ENCODE data around the gene SCARB1. TPM values are rescaled to one million over a fixed set of nuclear protein-coding genes. Genes with fewer than 3 reads are reported as not detected.

SCARB1 gene
- total and polyA plus RNA-seq, 2 experiments from 2014 or later, result 50.4 to 90.0 TPM

- Histone ChIP-seq H3K27ac (no peak overlapping the region), H3K4me2 (no peak overlapping the region)
These were observed 103.7 kb downstream of the SCARB1 start for GRCh38 chr12:124759841-124760503.

DNA sequence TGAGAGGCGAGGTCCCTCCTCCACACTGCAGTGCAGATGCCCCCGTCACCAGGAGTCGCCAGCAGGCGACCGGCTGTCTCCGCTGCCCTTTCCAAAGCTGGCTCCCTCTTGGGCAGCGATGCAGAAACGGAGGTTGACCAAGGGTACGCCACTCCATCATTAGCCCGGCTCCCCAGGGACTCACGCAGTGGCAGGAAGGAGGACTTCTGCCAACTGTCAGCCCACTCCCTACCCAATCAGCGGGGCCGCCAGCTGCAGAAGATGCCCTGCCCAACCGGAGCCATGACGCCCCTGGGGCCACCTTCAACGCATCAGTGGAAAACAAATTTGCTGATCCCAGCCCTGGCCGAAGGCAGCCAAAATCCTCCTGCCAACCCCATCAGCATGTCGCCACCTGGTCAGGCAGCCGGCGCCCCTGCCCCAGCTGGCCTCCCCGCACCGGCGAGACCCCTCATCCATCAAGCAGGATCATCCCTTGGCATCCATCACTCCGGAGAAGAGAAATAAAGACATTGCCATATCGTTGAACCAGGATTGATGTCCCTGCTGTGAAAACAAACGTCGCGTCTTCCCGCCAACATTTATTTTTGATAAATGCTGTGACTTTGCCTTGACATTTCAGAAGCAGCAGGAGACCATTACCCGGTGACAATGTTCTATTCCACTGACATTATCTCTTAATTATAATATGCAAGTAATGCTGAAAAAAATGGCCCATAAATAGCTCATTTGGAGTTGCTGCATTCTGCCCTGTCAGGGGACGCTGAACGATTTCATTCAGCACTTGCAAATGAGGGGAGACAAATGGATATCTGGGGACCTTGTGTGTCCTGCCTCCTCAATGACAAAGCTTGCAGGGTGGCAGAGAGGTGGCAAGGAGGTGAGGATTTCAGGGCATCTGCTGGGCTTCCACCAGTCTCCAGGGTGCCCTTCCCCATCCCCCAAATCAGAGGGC lies 105.1 kb downstream of the SCARB1 start:
- H4K20me1 ChIP-seq (ENCODE audit: insufficient read depth, poor library complexity, severe bottlenecking), result no peaks in the 10 kb centered on the region
- no peaks in the 10 kb centered on the region for H3K36me3 ChIP-seq (replicated peaks; ENCODE audit: insufficient read depth, low read depth)
- H3K4me3 ChIP-seq, result no peak overlapping the region
- no peak overlapping the region for H3K4me2 ChIP-seq
- H3K27ac ChIP-seq, result no peak overlapping the region
- no peaks in the 10 kb centered on the region for H3K27me3 ChIP-seq
- no peaks in the 10 kb centered on the region for H3K79me2 ChIP-seq
- WGBS (ENCODE audit: low lambda C conversion rate, missing lambda C conversion rate), result 81% methylated on average over 32 of the region's 32 CpGs
- H3K9me3 ChIP-seq (ENCODE audit: low read depth), result no peaks in the 10 kb centered on the region
- TF ChIP-seq, protein P1, sequence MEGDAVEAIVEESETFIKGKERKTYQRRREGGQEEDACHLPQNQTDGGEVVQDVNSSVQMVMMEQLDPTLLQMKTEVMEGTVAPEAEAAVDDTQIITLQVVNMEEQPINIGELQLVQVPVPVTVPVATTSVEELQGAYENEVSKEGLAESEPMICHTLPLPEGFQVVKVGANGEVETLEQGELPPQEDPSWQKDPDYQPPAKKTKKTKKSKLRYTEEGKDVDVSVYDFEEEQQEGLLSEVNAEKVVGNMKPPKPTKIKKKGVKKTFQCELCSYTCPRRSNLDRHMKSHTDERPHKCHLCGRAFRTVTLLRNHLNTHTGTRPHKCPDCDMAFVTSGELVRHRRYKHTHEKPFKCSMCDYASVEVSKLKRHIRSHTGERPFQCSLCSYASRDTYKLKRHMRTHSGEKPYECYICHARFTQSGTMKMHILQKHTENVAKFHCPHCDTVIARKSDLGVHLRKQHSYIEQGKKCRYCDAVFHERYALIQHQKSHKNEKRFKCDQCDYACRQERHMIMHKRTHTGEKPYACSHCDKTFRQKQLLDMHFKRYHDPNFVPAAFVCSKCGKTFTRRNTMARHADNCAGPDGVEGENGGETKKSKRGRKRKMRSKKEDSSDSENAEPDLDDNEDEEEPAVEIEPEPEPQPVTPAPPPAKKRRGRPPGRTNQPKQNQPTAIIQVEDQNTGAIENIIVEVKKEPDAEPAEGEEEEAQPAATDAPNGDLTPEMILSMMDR (IDR thresholded peaks at IDR 0.05; ENCODE audit: poor library complexity), result no peak
- TF ChIP-seq EZH2 (IDR thresholded peaks at IDR 0.05; ENCODE audit: borderline replicate concordance), result no peak
- TF ChIP-seq EZH2phosphoT487 (IDR thresholded peaks at IDR 0.05; ENCODE audit: low read depth, severe bottlenecking, unreplicated experiment), result no peak
- no peak for DNase-seq (ENCODE audit: low spot score)
- H3K4me1 ChIP-seq (ENCODE audit: insufficient read depth), result peaks cover 14% of the 10 kb centered on the region
- H2AFZ ChIP-seq, result no peak overlapping the region
- no peaks in the 10 kb centered on the region for H3K9me2 ChIP-seq (replicated peaks; ENCODE audit: insufficient read depth)

More at GRCh38 chr12:124759841-124760503, 103.7 kb downstream of the SCARB1 start:
- peaks cover 10% of the 10 kb centered on the region for H3K4me1 ChIP-seq (ENCODE audit: insufficient read depth)
- H3K27me3 ChIP-seq, result no peaks in the 10 kb centered on the region
- no peak overlapping the region for H2AFZ ChIP-seq
- no peak overlapping the region for H3K4me3 ChIP-seq
- no peaks in the 10 kb centered on the region for H3K36me3 ChIP-seq (replicated peaks; ENCODE audit: insufficient read depth, low read depth)
- DNase-seq (ENCODE audit: low spot score), result no peak
- no peaks in the 10 kb centered on the region for H3K9me3 ChIP-seq (ENCODE audit: low read depth)
- H3K79me2 ChIP-seq, result no peaks in the 10 kb centered on the region
- no peaks in the 10 kb centered on the region for H3K9me2 ChIP-seq (replicated peaks; ENCODE audit: insufficient read depth)
- TF ChIP-seq EZH2phosphoT487 (IDR thresholded peaks at IDR 0.05; ENCODE audit: low read depth, severe bottlenecking, unreplicated experiment), result no peak
- TF ChIP-seq EZH2 (IDR thresholded peaks at IDR 0.05; ENCODE audit: borderline replicate concordance), result no peak
- TF ChIP-seq, protein P1 (IDR thresholded peaks at IDR 0.05; ENCODE audit: poor library complexity), result no peak
- no peaks in the 10 kb centered on the region for H4K20me1 ChIP-seq (ENCODE audit: insufficient read depth, poor library complexity, severe bottlenecking)
- 91% methylated on average over 15 of the region's 15 CpGs for WGBS (ENCODE audit: low lambda C conversion rate, missing lambda C conversion rate)

- H3K27ac ChIP-seq, result no peak overlapping the region
- no peak overlapping the region for H3K4me3 ChIP-seq
- H4K20me1 ChIP-seq (ENCODE audit: insufficient read depth, poor library complexity, severe bottlenecking), result no peaks in the 10 kb centered on the region
- H2AFZ ChIP-seq, result no peak overlapping the region
- WGBS (ENCODE audit: low lambda C conversion rate, missing lambda C conversion rate), result 95% methylated on average over 4 of the region's 4 CpGs
- H3K9me2 ChIP-seq (replicated peaks; ENCODE audit: insufficient read depth), result no peaks in the 10 kb centered on the region
- no peak for DNase-seq (ENCODE audit: low spot score)
- no peaks in the 10 kb centered on the region for H3K9me3 ChIP-seq (ENCODE audit: low read depth)
- no peak overlapping the region for H3K4me2 ChIP-seq
- H3K27me3 ChIP-seq, result no peaks in the 10 kb centered on the region
- no peaks in the 10 kb centered on the region for H3K36me3 ChIP-seq (replicated peaks; ENCODE audit: insufficient read depth, low read depth)
- TF ChIP-seq EZH2 (IDR thresholded peaks at IDR 0.05; ENCODE audit: borderline replicate concordance) (no peak), EZH2phosphoT487 (IDR thresholded peaks at IDR 0.05; ENCODE audit: low read depth, severe bottlenecking, unreplicated experiment) (no peak)
- TF ChIP-seq, protein P1 (IDR thresholded peaks at IDR 0.05; ENCODE audit: poor library complexity), result no peak
- peaks cover 14% of the 10 kb centered on the region for H3K4me1 ChIP-seq (ENCODE audit: insufficient read depth)
- H3K79me2 ChIP-seq, result no peaks in the 10 kb centered on the region
These were observed 106.3 kb downstream of the SCARB1 start for GRCh38 chr12:124757329-124757728.
